ENCODE measurements around the gene PSMA6. TPM values are rescaled to one million over a fixed set of nuclear protein-coding genes. Genes with fewer than 3 reads are reported as not detected.
"Not testable (repeated sequence)": the region's sequence is repeated elsewhere in the genome, so short reads cannot be mapped to it uniquely, and the experiment has no call there.

PSMA6 gene
- total RNA-seq, 3 donors from 2014 or later (not counting 1 experiment from before 2014, with no cell fraction given) = 130 to 141 (median 139) TPM

GRCh38 chr14:35344107-35344807 is 52.1 kb downstream of the PSMA6 start:
- Mint-ChIP-seq H3K4me3 (no peak overlapping the region), H3K27ac (no peak overlapping the region), H3K4me1 (peaks cover 15 to 20% of the 10 kb centered on the region in 2 donors), H3K9me3 (no peaks in the 10 kb centered on the region), H3K36me3 (no peaks in the 10 kb centered on the region), H3K27me3 (ENCODE audit: low read depth in 2 of 2) (no peaks in the 10 kb centered on the region)
- Histone ChIP-seq H3K36me3 (ENCODE audit: control insufficient read depth, insufficient read depth, low read length) (no peaks in the 10 kb centered on the region), H3K4me1 (ENCODE audit: control insufficient read depth, insufficient read depth, low read length) (peaks cover 30% of the 10 kb centered on the region), H3K4me3 (ENCODE audit: low read length) (no peak overlapping the region), H3K9me3 (ENCODE audit: control insufficient read depth, insufficient read depth, low read length) (no peaks in the 10 kb centered on the region), H3K27me3 (ENCODE audit: control insufficient read depth, insufficient read depth, low read length) (no peaks in the 10 kb centered on the region), H3K27ac (ENCODE audit: low read length) (no peak overlapping the region)
- no peak for TF ChIP-seq CTCF (IDR thresholded peaks at IDR 0.05)
- DNase-seq (no peak), ATAC-seq (no peak)
- intact Hi-C loops (cut with micrococcal nuclease) = no loop called here
- 69% methylated on average over 15 of the region's 15 CpGs for WGBS (ENCODE audit: insufficient coverage)

- Histone ChIP-seq H3K36me3 (ENCODE audit: control insufficient read depth, insufficient read depth, low read length) (no peaks in the 10 kb centered on the region), H3K4me1 (ENCODE audit: control insufficient read depth, insufficient read depth, low read length) (peaks cover 10% of the 10 kb centered on the region), H3K4me3 (ENCODE audit: low read length) (no peak overlapping the region), H3K27me3 (ENCODE audit: control insufficient read depth, insufficient read depth, low read length) (no peaks in the 10 kb centered on the region), H3K27ac (ENCODE audit: low read length) (no peak overlapping the region), H3K9me3 (ENCODE audit: control insufficient read depth, insufficient read depth, low read length) (no peaks in the 10 kb centered on the region)
- Mint-ChIP-seq H3K9me3 (no peaks in the 10 kb centered on the region), H3K4me3 (no peak overlapping the region), H3K27me3 (ENCODE audit: low read depth in 2 of 2) (no peaks in the 10 kb centered on the region), H3K4me1 (peaks cover 13 to 17% of the 10 kb centered on the region in 2 donors), H3K36me3 (no peaks in the 10 kb centered on the region), H3K27ac (no peak overlapping the region)
- DNase-seq (no peak), ATAC-seq (peak in 2 of 3 donors; percentile 24 to 36)
- intact Hi-C loops (cut with micrococcal nuclease) = no loop called here
- TF ChIP-seq CTCF (IDR thresholded peaks at IDR 0.05) = no peak
- 87% methylated on average over 11 of the region's 11 CpGs for WGBS (ENCODE audit: insufficient coverage)
Measured at GRCh38 chr14:35346738-35347322, 54.6 kb downstream of the PSMA6 start.

- no peak for TF ChIP-seq CTCF (IDR thresholded peaks at IDR 0.05)
- Mint-ChIP-seq H3K4me1 (peaks cover 11 to 22% of the 10 kb centered on the region in 2 donors), H3K4me3 (no peak overlapping the region), H3K36me3 (no peaks in the 10 kb centered on the region), H3K9me3 (no peaks in the 10 kb centered on the region), H3K27me3 (ENCODE audit: low read depth in 2 of 2) (no peaks in the 10 kb centered on the region), H3K27ac (peak overlapping the region in 1 of 2 donors; percentile 20)
- peak in 1 of 2 donors; percentile 23 for DNase-seq
- Histone ChIP-seq H3K4me1 (ENCODE audit: control insufficient read depth, insufficient read depth, low read length) (peaks cover 10% of the 10 kb centered on the region), H3K27me3 (ENCODE audit: control insufficient read depth, insufficient read depth, low read length) (no peaks in the 10 kb centered on the region), H3K27ac (ENCODE audit: low read length) (no peak overlapping the region), H3K4me3 (ENCODE audit: low read length) (no peak overlapping the region), H3K36me3 (ENCODE audit: control insufficient read depth, insufficient read depth, low read length) (no peaks in the 10 kb centered on the region), H3K9me3 (ENCODE audit: control insufficient read depth, insufficient read depth, low read length) (no peaks in the 10 kb centered on the region)
- intact Hi-C loops (cut with micrococcal nuclease) = no loop called here
- 63% methylated on average over 13 of the region's 13 CpGs for WGBS (ENCODE audit: insufficient coverage)
- ATAC-seq = peak in 1 of 3 donors; percentile 37
Measured at GRCh38 chr14:35347323-35348043, 55.3 kb downstream of the PSMA6 start.

GRCh38 chr14:35348044-35348380 is 55.8 kb downstream of the PSMA6 start:
- ATAC-seq; H3K27ac ChIP-seq (ENCODE audit: low read length); intact Hi-C loops (cut with micrococcal nuclease); H3K27me3 Mint-ChIP-seq (ENCODE audit: low read depth in 2 of 2); H3K4me3 ChIP-seq (ENCODE audit: low read length); H3K9me3 ChIP-seq (ENCODE audit: control insufficient read depth, insufficient read depth, low read length); H3K27me3 ChIP-seq (ENCODE audit: control insufficient read depth, insufficient read depth, low read length); H3K9me3 Mint-ChIP-seq; H3K36me3 Mint-ChIP-seq; H3K36me3 ChIP-seq (ENCODE audit: control insufficient read depth, insufficient read depth, low read length); DNase-seq; H3K4me3 Mint-ChIP-seq: not testable (repeated sequence)
- peak overlapping the region in 1 of 2 donors; percentile 20 for H3K27ac Mint-ChIP-seq
- H3K4me1 Mint-ChIP-seq = peaks cover 11 to 24% of the 10 kb centered on the region in 2 donors
- H3K4me1 ChIP-seq (ENCODE audit: control insufficient read depth, insufficient read depth, low read length) = peaks cover 14% of the 10 kb centered on the region
- WGBS (ENCODE audit: insufficient coverage) = 90% methylated on average over 6 of the region's 6 CpGs
